Measurements from ENCODE around the gene DOC2A.

The DOC2A gene

GRCh38 chr16:30030011-30030685 lies 19.3 kb upstream of the DOC2A start:
- Histone ChIP-seq H3K27me3 (replicated peaks; ENCODE audit: control insufficient read depth, insufficient read depth, low read length) (no peaks in the 10 kb centered on the region; the same call in none of the 2 replicates), H3K4me3 (replicated peaks; ENCODE audit: low read depth, low read length) (no peak overlapping the region)
- no peak for DNase-seq (ENCODE audit: extremely low read depth, insufficient read length)

DNA sequence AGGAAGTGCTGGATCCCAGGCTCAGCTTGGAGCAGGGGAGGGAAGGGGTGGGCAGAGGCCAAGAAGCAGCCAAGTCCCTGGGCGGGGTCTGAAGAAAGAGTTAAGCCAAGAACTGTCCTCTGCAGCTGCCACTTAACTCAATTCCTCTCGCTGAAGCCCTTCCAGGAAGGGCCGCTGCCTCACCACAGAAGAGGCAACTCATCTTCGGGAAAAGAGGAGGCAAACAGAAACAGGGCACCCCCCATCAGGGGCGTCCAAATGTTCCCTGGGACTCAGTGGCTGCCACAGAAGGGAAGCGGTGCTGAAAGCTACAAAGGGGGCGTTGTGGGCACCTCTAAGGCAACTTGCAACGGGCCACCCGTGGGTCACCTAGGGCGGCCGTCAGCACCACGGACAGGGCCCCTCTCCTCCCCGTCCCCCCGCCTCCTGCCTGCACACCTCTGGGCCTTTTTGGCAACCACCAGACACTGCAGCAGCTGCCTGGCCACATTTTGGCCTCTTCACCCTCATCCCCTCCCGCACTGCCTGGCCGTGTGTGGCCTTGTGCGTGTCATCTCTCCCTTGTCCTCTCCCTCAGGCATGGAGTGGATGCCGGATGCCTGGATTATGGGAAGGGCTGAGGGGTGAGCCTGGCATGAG lies 17.7 kb upstream of the DOC2A start:
- TF ChIP-seq, protein P1, sequence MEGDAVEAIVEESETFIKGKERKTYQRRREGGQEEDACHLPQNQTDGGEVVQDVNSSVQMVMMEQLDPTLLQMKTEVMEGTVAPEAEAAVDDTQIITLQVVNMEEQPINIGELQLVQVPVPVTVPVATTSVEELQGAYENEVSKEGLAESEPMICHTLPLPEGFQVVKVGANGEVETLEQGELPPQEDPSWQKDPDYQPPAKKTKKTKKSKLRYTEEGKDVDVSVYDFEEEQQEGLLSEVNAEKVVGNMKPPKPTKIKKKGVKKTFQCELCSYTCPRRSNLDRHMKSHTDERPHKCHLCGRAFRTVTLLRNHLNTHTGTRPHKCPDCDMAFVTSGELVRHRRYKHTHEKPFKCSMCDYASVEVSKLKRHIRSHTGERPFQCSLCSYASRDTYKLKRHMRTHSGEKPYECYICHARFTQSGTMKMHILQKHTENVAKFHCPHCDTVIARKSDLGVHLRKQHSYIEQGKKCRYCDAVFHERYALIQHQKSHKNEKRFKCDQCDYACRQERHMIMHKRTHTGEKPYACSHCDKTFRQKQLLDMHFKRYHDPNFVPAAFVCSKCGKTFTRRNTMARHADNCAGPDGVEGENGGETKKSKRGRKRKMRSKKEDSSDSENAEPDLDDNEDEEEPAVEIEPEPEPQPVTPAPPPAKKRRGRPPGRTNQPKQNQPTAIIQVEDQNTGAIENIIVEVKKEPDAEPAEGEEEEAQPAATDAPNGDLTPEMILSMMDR (IDR thresholded peaks at IDR 0.05; ENCODE audit: insufficient read depth, low read length, poor library complexity, severe bottlenecking): no peak
- no peak for DNase-seq (ENCODE audit: extremely low read depth, insufficient read length)
- no peak overlapping the region for H3K4me3 ChIP-seq (replicated peaks; ENCODE audit: low read depth, low read length)
- no peaks in the 10 kb centered on the region for H3K36me3 ChIP-seq (ENCODE audit: control insufficient read depth, insufficient read depth, low read length)
- no peaks in the 10 kb centered on the region; the same call in none of the 2 replicates for H3K27me3 ChIP-seq (replicated peaks; ENCODE audit: control insufficient read depth, insufficient read depth, low read length)

More at GRCh38 chr16:30030011-30030685, 19.3 kb upstream of the DOC2A start:
- no peaks in the 10 kb centered on the region for H3K36me3 ChIP-seq (ENCODE audit: control insufficient read depth, insufficient read depth, low read length)
- TF ChIP-seq, protein P1 (IDR thresholded peaks at IDR 0.05; ENCODE audit: insufficient read depth, low read length, poor library complexity, severe bottlenecking): no peak

DNA sequence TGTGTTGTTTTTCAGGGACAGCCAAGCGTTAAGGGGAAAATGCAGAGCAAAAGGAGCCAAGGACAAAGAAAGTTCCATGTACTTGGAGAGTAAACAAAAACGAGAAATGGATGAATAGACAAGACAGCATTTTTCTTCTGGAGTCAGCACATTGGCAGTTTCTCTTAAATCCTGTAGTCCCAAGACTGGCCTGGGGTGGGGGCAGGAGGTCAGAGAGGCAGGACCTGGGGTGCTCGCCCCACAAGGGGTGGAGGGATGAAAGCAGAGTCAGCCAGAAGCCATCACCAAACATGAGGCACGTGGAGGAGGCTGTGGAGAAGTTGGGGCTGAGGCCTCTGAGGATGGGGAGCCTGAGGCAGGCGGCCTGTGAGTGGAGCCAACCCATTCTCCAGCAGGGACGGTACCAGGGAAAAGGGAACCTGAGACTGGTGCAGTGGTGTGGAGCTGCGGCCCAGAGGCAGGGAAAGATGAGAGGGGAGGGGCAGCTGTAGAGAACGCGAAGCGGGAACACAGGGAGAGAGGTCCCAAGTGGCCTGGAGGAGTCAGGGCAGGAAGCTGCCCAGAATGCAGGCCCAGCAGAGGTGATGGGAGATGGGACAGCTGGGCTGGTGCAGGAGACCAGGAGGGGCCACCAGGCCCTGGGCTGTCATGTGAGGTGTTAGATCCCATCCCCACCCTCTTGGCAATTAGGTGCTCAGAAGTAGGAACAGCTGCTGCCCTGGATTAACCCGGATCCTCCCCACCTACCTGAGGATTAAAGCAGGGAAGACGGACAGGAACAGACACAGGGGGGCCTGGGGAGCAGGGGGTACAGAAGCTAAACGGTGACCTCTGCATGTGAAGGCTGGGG lies 17.0 kb upstream of the DOC2A start:
- no peak for DNase-seq (ENCODE audit: extremely low read depth, insufficient read length)
- TF ChIP-seq, protein P1 (IDR thresholded peaks at IDR 0.05; ENCODE audit: insufficient read depth, low read length, poor library complexity, severe bottlenecking): no peak
- Histone ChIP-seq H3K36me3 (ENCODE audit: control insufficient read depth, insufficient read depth, low read length) (no peaks in the 10 kb centered on the region), H3K4me3 (replicated peaks; ENCODE audit: low read depth, low read length) (no peak overlapping the region), H3K27me3 (replicated peaks; ENCODE audit: control insufficient read depth, insufficient read depth, low read length) (no peaks in the 10 kb centered on the region; the same call in none of the 2 replicates)

DNA sequence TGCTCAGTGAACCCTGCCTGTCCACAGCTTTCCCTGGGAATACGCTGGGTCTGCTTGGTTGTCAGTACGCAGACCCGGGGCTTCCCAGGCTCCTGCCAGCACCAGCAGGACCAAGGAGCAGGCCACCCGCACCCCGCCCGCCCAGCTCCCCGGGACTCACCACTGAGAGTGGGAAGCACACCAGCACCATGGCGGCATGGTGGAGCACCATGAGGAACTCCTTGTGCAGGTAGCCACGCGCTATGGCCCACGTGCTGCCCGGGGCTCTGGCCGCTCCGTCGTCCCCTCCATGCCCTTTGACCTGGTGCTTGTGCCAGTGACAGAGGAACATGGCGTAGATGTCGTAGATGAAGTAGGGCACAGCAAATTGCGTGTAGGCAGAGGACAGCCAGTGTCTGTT lies 15.6 kb upstream of the DOC2A start:
- no peaks in the 10 kb centered on the region; the same call in none of the 2 replicates for H3K27me3 ChIP-seq (replicated peaks; ENCODE audit: control insufficient read depth, insufficient read depth, low read length)
- TF ChIP-seq, protein P1 (IDR thresholded peaks at IDR 0.05; ENCODE audit: insufficient read depth, low read length, poor library complexity, severe bottlenecking): no peak

GRCh38 chr16:30025574-30025973 lies 14.7 kb upstream of the DOC2A start:
- Histone ChIP-seq H3K27me3 (replicated peaks; ENCODE audit: control insufficient read depth, insufficient read depth, low read length) (no peaks in the 10 kb centered on the region; the same call in none of the 2 replicates), H3K4me3 (replicated peaks; ENCODE audit: low read depth, low read length) (no peak overlapping the region), H3K36me3 (ENCODE audit: control insufficient read depth, insufficient read depth, low read length) (no peaks in the 10 kb centered on the region)
- TF ChIP-seq, protein P1 (IDR thresholded peaks at IDR 0.05; ENCODE audit: insufficient read depth, low read length, poor library complexity, severe bottlenecking): no peak
- no peak for DNase-seq (ENCODE audit: extremely low read depth, insufficient read length)

More for the DNA sequence above, 15.6 kb upstream of the DOC2A start:
- DNase-seq (ENCODE audit: extremely low read depth, insufficient read length): no peak
- Histone ChIP-seq H3K36me3 (ENCODE audit: control insufficient read depth, insufficient read depth, low read length) (no peaks in the 10 kb centered on the region), H3K4me3 (replicated peaks; ENCODE audit: low read depth, low read length) (no peak overlapping the region)
